Stomach (tissue), 9 donors: ENCODE data around the gene KDM2B. TPM values are rescaled to one million over a fixed set of nuclear protein-coding genes. Genes with fewer than 3 reads are reported as not detected.

Source experiments
- DNase-seq, 2 donors: peaks; one replicate each; pipeline versions ENCODE4 v3.0.0 to v3.0.0-alpha.2; 2013 to 2019
- H3K27ac ChIP-seq, 5 donors: fragments of 200-600 bp in 4 of 5; sonication (generic) in 4 of 5; one replicate each; pipeline ENCODE4 v1.5.1; 2013 to 2019; ENCODE audit warnings: mild to moderate bottlenecking in 1 of 5, moderate library complexity in 1 of 5
- H3K27me3 ChIP-seq, 3 donors: fragments of 200-600 bp; sonication (generic); one replicate each; pipeline ENCODE4 v1.5.1; 2017 to 2019; ENCODE audit warnings: mixed run types in 1 of 3
- H3K36me3 ChIP-seq, 4 donors: fragments of 200-600 bp; sonication (generic); 1 replicate in 3 of 4; 2 replicates in 1 of 4; pipeline ENCODE4 v1.5.1; 2016 to 2019
- H3K4me1 ChIP-seq, 4 donors: fragments of 200-600 bp; sonication (generic); one replicate each; pipeline ENCODE4 v1.5.1; 2016 to 2019
- H3K4me3 ChIP-seq, 4 donors: fragments of 200-600 bp; sonication (generic) in 3 of 4; one replicate each; pipeline ENCODE4 v1.5.1; 2016 to 2019; ENCODE audit warnings: mild to moderate bottlenecking in 1 of 4
- H3K9me3 ChIP-seq, 4 donors: fragments of 200-600 bp; sonication (generic); one replicate each; pipeline ENCODE4 v1.5.1; 2016 to 2019
- CTCF ChIP-seq, 7 experiments: fragments of 450-650 bp in 4 of 7; fragments of 200-600 bp in 3 of 7; sonication (generic) in 3 of 7; IDR thresholded peaks; one replicate each; pipeline ENCODE4 v1.5.1; 2016 to 2019; ENCODE audit warnings: antibody characterized with exemption in 7 of 7, control low read depth in 2 of 7, mild to moderate bottlenecking in 1 of 7
- EP300 ChIP-seq: sonication (generic); formaldehyde crosslinking; IDR thresholded peaks from one replicate; pipeline ENCODE4 v1.6.1; 2017; ENCODE audit warnings: antibody characterized with exemption
- POLR2A ChIP-seq, 4 donors: fragments of 450-650 bp; IDR thresholded peaks; one replicate each; pipeline ENCODE4 v1.6.1; 2016; ENCODE audit warnings: antibody characterized with exemption in 4 of 4, control low read depth in 2 of 4, mild to moderate bottlenecking in 1 of 4, moderate library complexity in 1 of 4
- POLR2AphosphoS5 ChIP-seq, 3 donors: sonication (generic); formaldehyde crosslinking; IDR thresholded peaks; one replicate each; pipeline ENCODE4 v1.6.1; 2016; ENCODE audit warnings: antibody characterized with exemption in 3 of 3
- WGBS, 5 donors: extraction: QIAGEN DNeasy Blood & Tissue Kit in 3 of 5; methylation state at CpG; one replicate each; pipeline versions ENCODE4 v1.1.5 to v1.1.7; 2013 to 2018; 5-methylcytosine and 5-hydroxymethylcytosine counted together
- intact Hi-C: fragments of 100-400 bp; cut with DNase I; formaldehyde crosslinking; loops from one replicate; pipeline ENCODE4 v1.15.1; 2023; ENCODE audit warnings: low total_unique reads
- polyA plus RNA-seq, 3 donors: library from polyadenylated mRNA; stranded (reverse); fragments of 200-250 nt; gene quantifications; one replicate each; pipeline ENCODE4 v1.2.3, GENCODE V29; 2013
- small RNA-seq, 4 donors: library from RNA; depleted of rRNA; stranded (forward); fragments of <200 nt; gene quantifications; one replicate each; pipeline ENCODE3, GENCODE V24; 2016
- total RNA-seq, 5 donors: library from RNA; depleted of rRNA; stranded (reverse); fragments of >200 nt; gene quantifications; one replicate each; pipeline versions ENCODE4 v1.1.0 to v1.2.3, GENCODE V29; 2014 to 2016
- donor health status: healthy with polysubstance abuse.
- donor health status: Bipolar disorder and iron deficiency.
- donor health status: healthy.

KDM2B gene
- total and polyA plus RNA-seq, 8 donors, result 5.8 to 72.8 (median 11.7) TPM

DNA sequence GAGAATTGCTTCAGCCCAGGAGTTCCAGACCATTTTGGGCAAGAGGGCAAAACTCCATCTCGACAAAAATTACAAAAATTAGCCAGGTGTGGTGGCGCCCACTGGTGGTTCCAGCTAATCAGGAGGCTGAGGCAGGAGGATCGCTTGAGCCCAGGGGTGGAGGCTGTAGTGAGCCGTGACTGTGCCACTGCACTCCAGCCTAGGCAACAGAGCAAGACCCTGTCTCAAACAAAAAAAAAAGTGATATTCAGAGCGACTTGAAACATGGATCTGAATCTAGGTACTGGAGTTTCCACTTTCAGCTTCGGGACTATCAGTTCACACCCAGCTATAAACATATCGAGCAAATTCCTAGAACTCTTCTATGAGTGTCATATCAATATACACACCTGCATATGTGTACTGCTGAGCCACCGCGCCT lies 197.2 kb downstream of the KDM2B start:
- H3K27ac ChIP-seq, result no peak overlapping the region
- no peaks in the 10 kb centered on the region for H3K27me3 ChIP-seq
- no peaks in the 10 kb centered on the region for H3K36me3 ChIP-seq
- intact Hi-C loops, result no loop called here
- no peaks in the 10 kb centered on the region for H3K4me1 ChIP-seq
- no peak for TF ChIP-seq POLR2AphosphoS5 (IDR thresholded peaks at IDR 0.05)
- TF ChIP-seq POLR2A (IDR thresholded peaks at IDR 0.05), result no peak
- no peak for TF ChIP-seq EP300
- no peak for TF ChIP-seq CTCF (IDR thresholded peaks at IDR 0.05)
- no peaks in the 10 kb centered on the region for H3K9me3 ChIP-seq
- no peak overlapping the region for H3K4me3 ChIP-seq
- 68 to 81% (median 73%) methylated on average over 9 of the region's 9 CpGs for WGBS, 5 donors
- no peak for DNase-seq

- Histone ChIP-seq H3K27ac (no peak overlapping the region), H3K27me3 (no peaks in the 10 kb centered on the region), H3K9me3 (no peaks in the 10 kb centered on the region), H3K36me3 (no peaks in the 10 kb centered on the region), H3K4me1 (peaks cover 0 to 10% (median 3%) of the 10 kb centered on the region in 4 donors), H3K4me3 (no peak overlapping the region)
- TF ChIP-seq POLR2A (IDR thresholded peaks at IDR 0.05) (no peak), CTCF (IDR thresholded peaks at IDR 0.05) (no peak), POLR2AphosphoS5 (IDR thresholded peaks at IDR 0.05) (no peak), EP300 (no peak)
- 85 to 88% (median 87%) methylated on average over 10 of the region's 10 CpGs for WGBS, 5 donors
- no peak for DNase-seq
- intact Hi-C loops, result no loop called here
Measured at GRCh38 chr12:121379945-121380344, 200.9 kb downstream of the KDM2B start.

Small RNAs within 50 kb of the gene (small RNA-seq; reads per million reads assigned to genes)
- 0 reads per million in 4 donors for gene RNU6-1004P

Other genes starting within 250 kb of the KDM2B start
- 100 to 1,000 TPM in 4 of 5 donors, 10 to 100 TPM in 1; 95.7 to 228 (median 157) TPM for gene ANAPC5, start 228.6 kb downstream of the KDM2B start, total RNA-seq
- 100 to 1,000 TPM in 2 of 3 donors, 10 to 100 TPM in 1; 81.2 to 108 (median 106) TPM for gene ANAPC5, start 228.6 kb downstream of the KDM2B start, polyA plus RNA-seq
- gene RNF34, start 180.9 kb downstream of the KDM2B start, total RNA-seq, result 100 to 1,000 TPM in 1 of 5 donors, 10 to 100 TPM in 3, 1 to 10 TPM in 1; 9.8 to 258 (median 50.2) TPM
- gene RNF34, start 180.9 kb downstream of the KDM2B start, polyA plus RNA-seq, result 10 to 100 TPM; 16.5 to 20.8 (median 20.2) TPM
- 10 to 100 TPM in 2 of 5 donors, 1 to 10 TPM in 2, under 1 TPM in 1; 0.45 to 37.9 (median 7.9) TPM for gene ORAI1, start 45.5 kb upstream of the KDM2B start, total RNA-seq
- gene ORAI1, start 45.5 kb upstream of the KDM2B start, polyA plus RNA-seq, result 10 to 100 TPM in 1 of 3 donors, 1 to 10 TPM in 2; 5.5 to 13.7 (median 9.3) TPM
- under 1 TPM in 2 of 5 donors, not detected in 3; under 0.01 to 0.55 TPM for gene MORN3, start 88.6 kb upstream of the KDM2B start, total RNA-seq
- gene MORN3, start 88.6 kb upstream of the KDM2B start, polyA plus RNA-seq, result under 1 TPM; 0.20 to 0.87 (median 0.46) TPM
- 10 to 100 TPM in 1 of 5 donors, 1 to 10 TPM in 3, under 1 TPM in 1; 0.58 to 11.6 (median 8.3) TPM for gene TMEM120B, start 131.7 kb upstream of the KDM2B start, total RNA-seq
- gene TMEM120B, start 131.7 kb upstream of the KDM2B start, polyA plus RNA-seq, result 1 to 10 TPM; 2.6 to 4.4 (median 3.1) TPM
- 100 to 1,000 TPM in 1 of 5 donors, 10 to 100 TPM in 3, 1 to 10 TPM in 1; 8.0 to 105 (median 29.5) TPM for gene RHOF, start 212.7 kb upstream of the KDM2B start, total RNA-seq
- 10 to 100 TPM in 2 of 3 donors, 1 to 10 TPM in 1; 3.2 to 36.4 (median 13.6) TPM for gene RHOF, start 212.7 kb upstream of the KDM2B start, polyA plus RNA-seq
- gene SETD1B, start 223.0 kb upstream of the KDM2B start, total RNA-seq, result 10 to 100 TPM in 3 of 5 donors, 1 to 10 TPM in 2; 7.2 to 27.5 (median 11.7) TPM
- gene SETD1B, start 223.0 kb upstream of the KDM2B start, polyA plus RNA-seq, result 1 to 10 TPM; 3.2 to 5.4 (median 5.3) TPM